HG03460 (cell line): ENCODE results near the gene HDAC5.
"Not testable (repeated sequence)": the region's sequence is repeated elsewhere in the genome, so short reads cannot be mapped to it uniquely, and the experiment has no call there.

ENCODE experiments used
- ATAC-seq: cut with Tn5 transposase; IDR thresholded peaks from one replicate; pipeline ENCODE4 v1.9.1; 2021; ENCODE audit not compliant: unreplicated experiment

The HDAC5 gene

DNA sequence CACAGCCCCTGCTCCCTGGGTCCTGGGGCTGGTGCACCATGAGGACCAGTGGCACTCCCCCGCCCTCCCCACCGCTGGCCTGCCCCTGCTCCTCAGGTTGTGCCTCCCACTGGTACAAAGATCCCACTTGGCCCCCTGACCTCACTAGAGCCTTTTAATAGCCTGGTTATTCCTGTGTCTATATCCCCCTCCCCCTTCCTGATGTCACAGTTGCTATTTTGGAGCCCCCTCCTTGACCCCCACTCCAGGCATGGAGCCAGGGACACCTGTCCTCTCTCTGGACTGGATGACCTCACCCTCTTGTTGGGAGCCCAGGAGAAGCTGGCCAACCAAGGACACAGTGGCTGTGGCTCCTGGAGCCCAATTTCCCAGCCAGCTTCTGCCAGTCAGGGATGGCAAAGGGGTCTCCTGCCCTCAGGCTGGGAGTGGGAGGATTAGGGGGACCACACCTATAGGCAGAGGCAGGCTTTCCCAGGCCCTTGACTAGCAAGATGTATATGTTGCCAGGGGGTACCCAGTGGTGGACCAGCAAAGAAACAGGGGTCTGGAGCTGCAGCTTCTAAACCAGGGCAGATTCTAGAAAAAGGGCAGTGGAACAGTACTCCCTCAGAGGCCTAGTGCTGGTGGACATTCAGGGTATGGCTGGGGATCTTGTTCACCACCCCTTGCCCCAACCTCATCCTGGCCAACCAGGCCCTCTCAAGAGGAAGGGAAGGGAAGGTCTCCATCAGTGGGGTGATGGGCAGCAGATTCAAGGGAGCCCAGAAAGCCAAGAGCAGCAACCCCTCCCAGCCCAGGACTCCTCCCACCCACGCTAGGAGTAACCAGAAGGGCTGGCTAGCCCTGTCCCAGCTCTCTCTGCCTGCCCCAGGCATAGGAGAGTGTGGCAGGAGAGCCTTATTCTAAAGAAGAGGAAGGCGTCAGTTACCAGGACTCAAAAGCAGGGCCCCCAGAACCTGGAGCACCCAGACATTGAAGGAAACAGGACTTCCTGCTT is 10.9 kb downstream of the HDAC5 start:
- ATAC-seq = no peak

DNA sequence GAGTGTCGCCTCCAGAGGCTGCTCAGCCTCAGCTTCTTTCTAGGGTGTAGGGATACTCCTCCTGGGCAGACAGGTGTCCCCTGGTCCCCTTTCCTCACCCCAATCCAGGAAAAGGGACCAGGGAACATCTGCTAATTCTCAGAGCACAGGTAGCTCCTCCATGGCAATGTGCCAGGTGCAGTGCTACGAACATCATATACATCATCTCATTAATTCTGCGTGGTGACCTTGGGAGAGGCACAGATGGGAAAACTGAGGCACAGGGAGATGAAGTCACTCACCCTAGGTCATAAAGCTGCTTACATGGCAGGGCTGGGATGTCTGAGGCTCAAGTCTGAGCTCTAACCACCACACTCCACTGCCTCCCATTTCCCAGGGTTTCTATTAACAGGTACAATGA is 11.7 kb downstream of the HDAC5 start:
- no peak for ATAC-seq

DNA sequence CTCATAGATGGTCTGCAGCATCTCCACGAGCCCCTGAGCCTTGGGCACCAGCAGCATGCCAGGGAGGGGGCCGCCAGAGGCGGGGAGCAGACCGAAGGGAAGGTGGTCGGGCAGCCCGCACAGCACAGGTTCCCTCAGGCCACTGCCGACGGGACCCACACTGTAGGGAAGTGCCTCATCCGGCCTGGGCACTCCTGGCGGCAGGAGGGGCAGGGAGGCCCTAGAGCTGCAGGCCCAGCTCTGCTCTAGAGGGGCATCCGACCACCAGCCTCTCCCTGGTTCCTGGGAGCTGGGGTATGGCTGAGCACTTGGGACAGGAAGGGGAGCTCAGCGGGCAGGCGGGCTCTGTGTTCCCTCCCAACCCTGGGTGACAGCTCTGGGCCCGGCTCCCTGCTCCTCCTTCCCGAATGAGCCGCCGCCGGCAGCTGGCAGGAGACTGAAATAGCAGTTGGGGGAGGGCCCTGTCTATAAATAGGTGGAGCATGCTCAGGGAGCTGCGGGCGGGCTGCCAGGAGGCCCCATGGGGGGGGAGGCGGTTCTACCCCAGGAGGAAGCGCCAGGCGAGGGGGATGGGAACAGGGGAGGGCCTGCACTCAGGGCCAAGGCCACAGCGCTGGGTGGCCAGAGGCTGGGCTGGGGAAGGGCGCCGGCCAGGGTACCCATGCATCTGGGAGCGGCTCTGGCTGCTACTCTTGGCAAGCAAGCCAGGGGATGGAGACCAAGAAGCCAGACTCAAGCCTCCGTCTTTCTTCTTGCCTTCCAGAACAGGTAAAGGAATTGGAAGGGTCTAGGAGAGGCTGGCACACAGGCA is 12.4 kb downstream of the HDAC5 start:
- ATAC-seq = no peak

DNA sequence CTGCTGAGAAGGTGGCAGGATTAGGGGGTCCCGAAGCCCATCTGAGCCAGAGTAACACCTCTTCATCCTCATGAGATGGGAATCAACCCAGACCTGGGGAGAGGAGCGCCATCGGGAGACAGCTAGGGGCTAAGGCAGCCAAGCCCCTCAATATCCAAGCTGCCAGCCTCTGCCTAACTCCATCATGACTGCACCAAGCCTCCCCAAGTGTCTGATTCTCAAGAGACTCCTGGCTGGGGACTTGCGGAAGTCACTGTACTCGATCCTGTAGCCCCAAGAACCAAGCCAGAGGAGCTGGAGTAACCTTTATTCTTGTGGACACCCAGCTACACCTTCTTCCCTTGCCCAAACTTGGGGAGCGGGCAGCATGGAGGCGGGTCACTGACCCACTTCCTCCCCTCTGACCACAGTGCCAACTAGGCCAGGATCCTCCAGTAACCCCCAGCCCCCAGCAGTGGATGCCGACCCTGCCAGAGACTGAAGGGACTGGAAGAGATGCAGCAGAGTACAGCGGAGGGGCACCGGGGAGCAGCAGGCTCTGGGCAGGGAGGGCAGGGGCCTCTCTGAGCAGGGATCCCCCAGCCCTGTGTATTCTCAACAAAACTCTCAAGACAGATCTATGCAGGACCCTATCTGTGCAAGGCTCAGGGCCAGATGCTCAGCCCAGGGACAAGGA is 13.3 kb downstream of the HDAC5 start:
- ATAC-seq = no peak

DNA sequence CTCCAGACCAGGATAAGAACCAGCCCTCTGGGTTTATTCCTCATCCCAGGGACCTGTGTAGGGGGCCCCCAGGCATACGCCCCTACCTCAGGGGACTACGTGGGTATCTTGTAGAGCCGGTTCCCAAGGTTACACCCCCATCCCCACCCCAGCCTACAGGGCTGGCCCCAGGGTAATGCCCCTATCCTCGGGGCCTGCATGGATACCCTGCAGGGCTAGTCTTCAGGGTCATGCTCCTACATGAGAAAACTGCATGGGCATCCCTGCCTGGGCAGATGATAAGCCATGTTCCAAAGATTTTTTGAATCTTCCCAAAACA is 14.2 kb downstream of the HDAC5 start:
- ATAC-seq = no peak

DNA sequence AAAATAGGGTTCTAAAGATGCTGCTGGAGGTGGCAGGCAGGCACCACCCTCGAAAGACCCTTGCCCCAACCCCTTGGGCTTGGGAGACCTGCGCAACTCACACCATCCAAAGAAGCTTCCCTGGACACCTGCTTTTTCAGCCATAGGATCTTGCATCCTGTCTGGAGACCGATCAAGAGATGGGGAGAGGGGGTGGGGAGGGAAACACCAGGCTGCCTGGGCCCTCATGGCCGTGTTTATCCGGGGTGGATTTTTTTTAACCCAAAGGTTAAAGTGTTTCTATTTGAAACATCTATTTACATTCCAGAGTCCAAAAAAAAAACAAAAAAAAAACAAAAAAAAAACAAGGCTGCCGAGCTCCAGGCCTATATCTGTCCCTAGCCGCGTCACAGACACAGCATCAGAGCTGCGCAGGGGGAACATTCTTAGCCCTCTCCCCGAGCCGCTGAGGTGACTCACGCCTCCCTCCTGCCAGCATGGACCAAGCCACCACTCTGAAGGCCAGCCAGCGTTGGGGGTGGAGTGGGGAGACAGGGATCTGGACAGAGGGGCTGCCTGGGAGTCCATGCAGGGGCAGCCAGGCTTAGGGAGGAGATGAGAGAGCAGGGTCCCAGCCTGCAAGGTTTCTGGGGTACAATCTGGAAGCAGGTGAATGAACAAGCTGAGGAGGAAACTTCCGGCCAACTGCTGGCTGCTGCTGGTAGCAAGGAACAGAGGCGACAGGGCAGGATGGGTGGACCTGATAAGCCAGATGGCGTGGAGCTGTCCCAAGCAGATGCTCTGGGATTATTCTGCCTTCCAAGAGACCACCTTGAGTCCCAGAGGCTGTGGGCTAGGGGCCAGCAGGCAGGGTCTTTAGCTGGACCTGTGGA is 14.8 kb downstream of the HDAC5 start:
- no peak for ATAC-seq

DNA sequence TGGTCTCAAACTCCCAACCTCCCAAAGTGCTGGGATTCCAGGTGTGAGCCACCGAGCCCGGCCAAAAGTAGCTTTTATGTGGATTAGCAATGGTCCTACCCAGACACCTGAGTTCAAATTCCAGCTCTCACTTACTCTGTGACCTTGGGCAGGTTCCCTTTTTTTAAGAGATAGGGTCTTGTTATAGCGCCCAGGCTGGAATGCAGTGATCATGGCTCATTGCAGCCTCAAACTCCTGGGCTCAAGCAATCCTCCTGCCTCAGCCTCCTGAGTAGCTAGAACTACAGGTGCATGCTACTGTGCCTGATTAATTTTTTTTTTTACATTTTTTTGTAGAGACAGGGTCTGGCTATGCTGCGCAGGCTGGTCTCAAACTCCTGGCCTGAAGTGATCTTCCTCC is 16.6 kb downstream of the HDAC5 start:
- no peak for ATAC-seq

DNA sequence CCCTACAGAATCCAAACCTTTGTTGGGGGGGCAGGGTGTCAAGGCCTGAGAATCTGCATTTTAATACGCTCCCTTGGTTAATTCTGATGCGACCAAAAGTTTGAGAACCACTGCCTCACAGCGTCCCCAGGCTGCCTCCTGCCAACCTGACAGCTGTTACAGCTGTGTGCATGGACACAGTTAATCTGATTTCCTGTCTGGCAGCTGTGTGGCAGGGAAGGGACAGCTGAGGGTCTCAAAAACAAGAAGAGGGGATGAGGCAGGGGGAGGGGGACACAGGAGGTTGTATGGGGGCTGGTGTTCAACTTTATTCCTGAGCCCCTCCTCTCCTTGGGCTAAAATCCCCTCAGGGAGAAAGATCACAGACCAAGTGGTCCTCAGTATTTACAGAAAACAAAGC is 17.5 kb downstream of the HDAC5 start:
- no peak for ATAC-seq

DNA sequence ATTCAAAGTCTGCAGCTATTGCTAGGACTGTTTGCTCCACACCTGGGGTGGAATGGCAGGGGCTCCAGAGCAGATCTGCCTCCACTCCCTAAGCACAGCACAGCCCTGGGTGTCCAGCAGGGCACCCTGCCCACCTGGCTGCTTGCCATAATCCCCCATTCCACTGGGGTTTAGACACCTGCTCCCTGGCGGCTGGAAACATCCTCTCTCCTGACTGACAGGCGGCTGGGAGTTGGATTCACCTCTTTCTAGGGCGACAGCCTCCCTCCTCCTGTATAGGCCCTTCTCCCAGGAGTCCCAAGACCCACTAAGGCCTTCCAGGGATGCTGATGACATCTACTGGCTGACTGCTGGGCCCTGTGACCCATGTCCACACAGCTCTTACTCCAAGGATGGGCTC is 18.0 kb downstream of the HDAC5 start:
- ATAC-seq = no peak

DNA sequence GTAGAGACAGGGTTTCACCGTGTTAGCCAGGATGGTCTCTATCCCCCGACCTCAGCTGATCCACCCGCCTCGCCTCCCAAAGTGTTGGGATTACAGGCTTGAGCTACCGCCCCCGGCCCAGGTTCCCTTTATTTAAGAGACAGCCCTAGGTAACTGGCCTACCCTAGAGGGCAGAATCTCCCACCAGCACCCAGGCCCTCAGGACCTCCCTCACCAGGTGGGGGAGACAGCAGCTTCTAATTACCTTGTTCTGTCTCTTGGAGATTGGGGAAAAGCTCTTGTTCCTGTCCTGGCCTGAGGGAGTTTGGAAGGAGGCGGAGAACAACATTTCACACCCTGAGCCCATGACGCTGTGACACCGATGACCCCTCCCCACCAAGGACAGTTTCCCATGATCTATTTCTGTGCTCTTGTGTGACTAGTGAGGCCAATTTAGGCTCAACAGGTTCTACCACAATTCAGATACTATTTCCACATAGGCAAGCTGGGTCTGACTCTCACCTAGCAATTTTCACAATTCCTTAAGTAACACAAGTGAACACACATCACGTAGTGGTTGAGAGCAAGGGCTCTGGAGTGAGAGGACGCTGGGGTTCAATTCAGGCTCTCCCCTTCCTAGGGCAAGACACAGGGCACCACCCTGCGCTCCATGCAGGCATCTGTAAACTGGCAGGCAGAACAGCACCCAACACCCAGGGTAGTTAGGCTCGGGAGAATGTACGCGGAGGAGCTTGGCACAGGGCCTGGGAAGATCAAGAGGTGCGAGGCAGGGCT is 20.4 kb downstream of the HDAC5 start:
- ATAC-seq = no peak

DNA sequence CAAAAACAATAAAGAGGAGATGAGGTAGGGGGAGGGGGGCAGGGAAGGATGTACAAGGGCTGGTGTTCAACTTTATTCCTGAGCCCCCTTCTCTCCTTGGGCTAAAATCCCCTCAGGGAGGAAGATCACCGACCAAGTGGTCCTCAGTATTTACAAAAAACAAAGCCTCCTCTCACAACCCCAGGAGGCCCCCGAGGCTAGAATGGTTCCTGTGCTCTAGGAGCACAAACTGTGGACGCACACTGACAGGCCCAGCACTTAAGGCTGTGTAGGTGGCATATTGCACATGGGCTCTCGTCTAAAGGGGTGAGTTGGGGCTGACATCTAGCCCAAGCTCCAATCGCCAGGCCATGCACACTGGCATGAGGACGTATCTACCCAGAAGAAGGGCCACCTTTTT is 21.6 kb downstream of the HDAC5 start:
- not testable (repeated sequence) for ATAC-seq

DNA sequence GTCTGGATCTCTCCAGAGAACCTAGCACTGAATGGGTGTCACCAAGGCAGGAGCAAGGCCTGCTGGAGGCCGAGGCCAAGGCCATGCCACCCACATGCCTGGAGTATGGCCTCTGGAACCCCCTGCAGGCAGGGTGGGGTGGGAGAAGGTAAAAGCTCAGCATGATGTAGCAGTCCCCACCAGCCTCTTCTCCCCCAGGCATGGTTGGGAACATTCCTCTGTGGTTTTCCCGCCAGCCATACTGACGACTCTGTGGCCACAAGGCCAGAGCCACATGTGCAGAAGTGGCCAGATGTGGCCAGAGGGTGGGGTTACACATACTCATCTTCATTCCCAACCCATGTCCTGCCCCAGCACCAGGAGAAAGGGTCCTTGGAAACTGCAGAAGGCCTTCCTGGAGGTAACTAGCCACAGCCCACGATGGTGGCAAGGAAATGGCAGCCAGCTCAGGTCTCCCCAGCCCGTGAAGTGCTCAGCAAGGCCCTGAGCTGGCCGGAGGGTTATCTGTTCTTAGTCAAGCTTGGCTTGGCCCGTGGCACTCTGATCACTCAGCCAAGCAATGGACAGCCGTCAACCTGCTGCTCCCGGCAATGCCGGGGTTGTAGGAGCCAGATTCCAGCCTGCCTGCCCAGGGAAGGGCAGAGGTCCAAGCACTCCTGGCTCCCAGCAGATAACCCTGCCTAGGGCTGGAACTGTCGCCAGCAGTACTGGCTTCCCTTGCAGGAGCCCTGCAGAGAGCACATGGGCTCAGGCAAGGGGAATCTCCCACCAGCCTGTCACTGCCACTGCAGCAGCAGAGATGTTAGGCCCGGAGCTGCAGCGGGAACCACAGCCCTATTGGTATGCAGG is 26.1 kb downstream of the HDAC5 start:
- no peak for ATAC-seq

DNA sequence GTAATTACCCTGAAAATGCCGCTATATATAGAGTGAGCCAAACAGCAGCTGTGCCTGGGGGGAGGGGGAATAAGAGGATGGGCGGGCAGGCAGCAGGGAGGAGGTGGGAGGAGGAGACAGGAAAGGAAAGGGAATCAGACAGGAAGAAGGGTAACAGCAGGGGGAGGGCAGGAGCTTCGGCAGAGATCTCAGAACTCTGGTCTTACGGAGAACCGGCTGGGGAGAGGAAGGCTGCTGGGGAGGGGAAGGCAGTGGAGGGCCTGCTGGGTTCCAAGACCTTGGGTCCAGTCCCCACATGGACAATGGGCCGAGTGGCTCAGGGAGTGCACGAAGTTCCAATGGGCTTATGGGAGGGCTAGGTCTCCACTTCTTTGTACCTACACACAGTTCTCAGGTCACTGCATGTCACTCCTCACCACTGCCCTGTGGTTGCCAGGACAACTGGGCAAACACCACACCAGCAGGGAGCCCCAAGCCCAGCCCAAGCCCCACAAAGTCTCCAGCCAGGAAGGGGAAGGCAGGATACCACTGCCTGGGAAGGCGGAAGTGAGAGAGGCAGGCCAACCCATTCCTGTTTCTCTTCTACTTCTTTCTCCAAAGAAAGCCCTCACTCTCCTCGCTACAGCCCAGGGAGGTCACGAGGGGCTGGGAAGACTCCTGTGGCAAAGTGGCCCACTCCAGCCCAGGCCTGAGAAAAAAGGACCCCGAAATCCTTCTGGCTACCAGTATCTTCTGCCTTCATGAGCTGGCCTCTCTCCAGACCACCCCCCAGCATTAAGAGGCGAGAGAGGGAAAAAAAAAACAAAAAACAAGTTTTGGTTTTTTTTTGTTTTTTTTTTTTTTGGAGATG is 27.6 kb downstream of the HDAC5 start:
- no peak for ATAC-seq

DNA sequence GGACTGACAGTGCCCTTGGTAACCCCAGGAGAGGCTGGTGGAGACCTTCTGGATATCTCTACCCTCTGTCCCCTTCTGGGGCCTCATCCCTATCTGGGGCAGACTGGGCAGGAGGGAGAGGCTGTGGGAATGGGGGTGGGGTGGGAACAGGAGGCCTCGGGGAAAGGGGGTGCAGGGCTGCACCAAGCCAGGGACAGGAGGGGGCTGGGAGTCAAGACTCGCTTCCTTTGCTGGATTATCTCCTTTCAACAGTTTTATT is 28.1 kb downstream of the HDAC5 start:
- ATAC-seq = no peak

DNA sequence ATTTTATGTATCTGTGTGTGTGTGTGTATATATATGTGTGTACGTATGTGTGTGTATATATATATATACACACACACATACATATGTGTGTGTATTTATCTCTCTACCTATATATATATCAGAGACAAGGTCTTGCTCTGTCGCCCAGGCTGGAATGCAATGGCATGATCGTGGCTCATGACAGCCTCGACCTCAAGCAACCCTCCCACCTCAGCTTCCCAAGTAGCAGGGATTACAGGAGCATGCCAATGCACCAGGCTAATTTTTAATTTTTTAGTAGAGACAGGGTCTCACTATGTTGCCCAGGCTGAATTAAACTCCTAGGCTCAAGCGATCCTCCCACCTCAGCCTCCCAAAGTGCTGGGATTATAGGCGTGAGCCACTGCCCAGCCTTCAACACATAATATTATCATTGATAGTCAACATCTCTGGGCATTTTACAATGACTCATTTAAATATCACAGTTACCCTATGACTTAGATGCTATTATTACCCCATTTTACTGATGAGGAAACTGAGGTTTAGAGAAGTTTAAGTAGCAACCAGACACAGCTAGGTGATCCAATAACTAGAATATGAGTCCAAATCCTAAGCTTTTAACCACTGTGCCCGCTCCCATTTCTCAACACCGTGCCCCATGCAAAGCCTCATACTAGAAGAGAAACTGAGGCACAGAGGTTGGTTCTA is 28.6 kb downstream of the HDAC5 start:
- no peak for ATAC-seq

DNA sequence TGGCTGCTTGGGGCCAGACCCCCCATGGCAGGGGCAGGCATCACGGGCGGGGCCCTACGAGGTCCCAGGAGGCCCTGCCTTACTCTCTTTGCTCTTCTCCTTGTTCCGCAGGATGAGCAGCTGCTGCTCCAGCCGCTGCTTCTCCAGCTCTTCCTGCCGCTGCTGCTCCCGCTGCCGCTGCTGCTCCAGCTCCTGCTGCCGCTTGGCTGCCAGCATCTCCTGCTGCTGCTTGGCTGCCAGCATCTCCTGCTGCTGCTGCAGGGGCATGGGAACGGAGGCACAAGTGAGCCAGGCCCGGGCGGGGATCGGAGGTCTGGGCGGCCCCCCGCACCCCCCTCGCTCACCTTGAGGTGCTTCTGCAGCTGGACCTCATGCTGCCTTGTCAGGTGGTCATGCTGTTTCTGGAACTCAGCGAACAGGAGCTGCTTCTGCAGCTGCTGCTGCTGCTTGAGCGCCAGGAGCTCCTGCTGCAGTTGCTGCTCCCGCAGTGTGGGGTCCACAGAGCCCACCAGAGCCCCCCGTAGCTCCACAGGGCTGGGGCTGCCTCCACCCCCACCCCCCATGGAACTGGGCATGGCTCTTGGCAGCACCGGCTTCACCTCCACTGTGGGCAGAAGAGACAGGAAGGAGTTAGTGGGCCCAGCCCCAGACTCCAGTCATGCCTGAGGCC is 30.1 kb downstream of the HDAC5 start:
- ATAC-seq = no peak

DNA sequence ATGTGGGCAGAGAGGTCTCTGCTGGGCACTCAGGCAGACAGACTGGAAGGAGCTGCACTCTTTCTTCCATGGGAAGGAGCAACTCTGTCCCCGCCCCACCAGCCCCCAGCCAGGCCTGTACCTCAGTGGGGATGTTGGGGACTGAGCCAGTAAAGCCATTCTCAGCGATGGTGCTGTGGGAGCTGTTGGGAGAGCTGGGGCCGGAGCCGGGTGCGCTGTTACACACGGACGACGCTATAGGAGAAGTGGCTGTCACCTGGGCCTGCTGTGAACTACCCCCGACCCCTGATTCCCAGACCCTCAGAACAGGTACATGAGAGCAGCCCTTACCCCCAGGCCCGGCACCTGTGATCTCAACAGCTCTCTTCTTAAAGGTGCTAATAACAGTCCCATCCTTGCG is 31.4 kb downstream of the HDAC5 start:
- no peak for ATAC-seq
